ENCODE measurements around the gene PARVG. TPM values are rescaled to one million over a fixed set of nuclear protein-coding genes. Genes with fewer than 3 reads are reported as not detected.
"Not testable (repeated sequence)": the region's sequence is repeated elsewhere in the genome, so short reads cannot be mapped to it uniquely, and the experiment has no call there.

Gene PARVG
- total RNA-seq, 2 donors from 2014 or later: 0.11 to 0.44 TPM

GRCh38 chr22:44231233-44231632, 50.5 kb downstream of the PARVG start:
- H3K4me3 ChIP-seq (ENCODE audit: low read length): no peak overlapping the region
- H3K36me3 ChIP-seq (ENCODE audit: control insufficient read depth, insufficient read depth, low read length): no peaks in the 10 kb centered on the region
- WGBS, 2 experiments (ENCODE audit: insufficient coverage in 1 of 2, insufficient read length in 1 of 2): 89% methylated on average over 3 of the region's 4 CpGs; no CpG with 5 or more reads in 1 of the 2 experiments
- no peak overlapping the region for H3K27ac Mint-ChIP-seq
- peaks cover 8% of the 10 kb centered on the region for H3K9me3 Mint-ChIP-seq
- H3K4me3 Mint-ChIP-seq: no peak overlapping the region
- DNase-seq: no peak
- H3K27me3 Mint-ChIP-seq (ENCODE audit: insufficient read depth): no peaks in the 10 kb centered on the region
- no peaks in the 10 kb centered on the region for H3K4me1 Mint-ChIP-seq
- no peak overlapping the region for H3K9ac ChIP-seq (ENCODE audit: extremely low read depth, low read length, poor library complexity, severe bottlenecking)
- TF ChIP-seq CTCF (conservative IDR thresholded peaks at IDR 0.05): no peak
- H3K9me3 ChIP-seq (ENCODE audit: control insufficient read depth, low read length): no peaks in the 10 kb centered on the region
- H3K27ac ChIP-seq (ENCODE audit: low read depth, low read length): no peak overlapping the region
- H3K27me3 ChIP-seq (ENCODE audit: control insufficient read depth, insufficient read depth, low read length, poor library complexity, severe bottlenecking): no peaks in the 10 kb centered on the region
- H3K36me3 Mint-ChIP-seq (ENCODE audit: low read depth): no peaks in the 10 kb centered on the region
- no peaks in the 10 kb centered on the region for H3K4me1 ChIP-seq (ENCODE audit: control insufficient read depth, insufficient read depth, low read length)

- not testable (repeated sequence) for H3K4me1 ChIP-seq (ENCODE audit: control insufficient read depth, insufficient read depth, low read length); H3K27ac ChIP-seq (ENCODE audit: low read depth, low read length); H3K27me3 Mint-ChIP-seq (ENCODE audit: insufficient read depth); H3K36me3 Mint-ChIP-seq (ENCODE audit: low read depth); H3K27ac Mint-ChIP-seq; H3K4me3 ChIP-seq (ENCODE audit: low read length); DNase-seq; H3K27me3 ChIP-seq (ENCODE audit: control insufficient read depth, insufficient read depth, low read length, poor library complexity, severe bottlenecking); H3K9ac ChIP-seq (ENCODE audit: extremely low read depth, low read length, poor library complexity, severe bottlenecking); H3K4me3 Mint-ChIP-seq; H3K9me3 ChIP-seq (ENCODE audit: control insufficient read depth, low read length); H3K36me3 ChIP-seq (ENCODE audit: control insufficient read depth, insufficient read depth, low read length); H3K4me1 Mint-ChIP-seq; H3K9me3 Mint-ChIP-seq
- WGBS, 2 experiments (ENCODE audit: insufficient coverage in 1 of 2, insufficient read length in 1 of 2): 91 to 93% methylated on average over 5 to 12 of the region's 12 CpGs
These were observed 53.6 kb downstream of the PARVG start for GRCh38 chr22:44234372-44234771.

- Mint-ChIP-seq H3K4me1 (no peaks in the 10 kb centered on the region), H3K27ac (no peak overlapping the region), H3K27me3 (ENCODE audit: insufficient read depth) (no peaks in the 10 kb centered on the region), H3K4me3 (no peak overlapping the region), H3K9me3 (no peaks in the 10 kb centered on the region), H3K36me3 (ENCODE audit: low read depth) (no peaks in the 10 kb centered on the region)
- H3K4me1 ChIP-seq (ENCODE audit: control insufficient read depth, insufficient read depth, low read length): no peaks in the 10 kb centered on the region
- no peak overlapping the region for H3K27ac ChIP-seq (ENCODE audit: low read depth, low read length)
- no peak for TF ChIP-seq CTCF (conservative IDR thresholded peaks at IDR 0.05)
- H3K4me3 ChIP-seq (ENCODE audit: low read length): no peak overlapping the region
- no peaks in the 10 kb centered on the region for H3K36me3 ChIP-seq (ENCODE audit: control insufficient read depth, insufficient read depth, low read length)
- H3K9me3 ChIP-seq (ENCODE audit: control insufficient read depth, low read length): no peaks in the 10 kb centered on the region
- no peak overlapping the region for H3K9ac ChIP-seq (ENCODE audit: extremely low read depth, low read length, poor library complexity, severe bottlenecking)
- DNase-seq: no peak
- H3K27me3 ChIP-seq (ENCODE audit: control insufficient read depth, insufficient read depth, low read length, poor library complexity, severe bottlenecking): no peaks in the 10 kb centered on the region
These were observed 56.6 kb downstream of the PARVG start for GRCh38 chr22:44237290-44237689.

GRCh38 chr22:44241121-44241520, 60.4 kb downstream of the PARVG start:
- not testable (repeated sequence) for H3K27me3 Mint-ChIP-seq (ENCODE audit: insufficient read depth); H3K27ac ChIP-seq (ENCODE audit: low read depth, low read length); H3K27ac Mint-ChIP-seq; H3K9me3 ChIP-seq (ENCODE audit: control insufficient read depth, low read length); H3K4me3 Mint-ChIP-seq; H3K36me3 Mint-ChIP-seq (ENCODE audit: low read depth); H3K9me3 Mint-ChIP-seq; H3K4me1 ChIP-seq (ENCODE audit: control insufficient read depth, insufficient read depth, low read length); H3K9ac ChIP-seq (ENCODE audit: extremely low read depth, low read length, poor library complexity, severe bottlenecking); DNase-seq; H3K27me3 ChIP-seq (ENCODE audit: control insufficient read depth, insufficient read depth, low read length, poor library complexity, severe bottlenecking); H3K36me3 ChIP-seq (ENCODE audit: control insufficient read depth, insufficient read depth, low read length); H3K4me3 ChIP-seq (ENCODE audit: low read length); H3K4me1 Mint-ChIP-seq
- 90% methylated on average over 3 of the region's 3 CpGs; no CpG with 5 or more reads in 1 of the 2 experiments for WGBS, 2 experiments (ENCODE audit: insufficient coverage in 1 of 2, insufficient read length in 1 of 2)

All from endodermal cell (in vitro differentiated cells).